H1 (cell line): Measurements from ENCODE around the gene ASTN2. TPM values are rescaled to one million over a fixed set of nuclear protein-coding genes. Genes with fewer than 3 reads are reported as not detected.

Experiments
- EZH2 ChIP-seq: fragments of 200-600 bp; sonication (generic); IDR thresholded peaks from 2 replicates; pipeline ENCODE4 v1.7.1; 2012; ENCODE audit warnings: low read depth, mild to moderate bottlenecking, moderate library complexity, low read length, inconsistent platforms; ENCODE audit not compliant: severe bottlenecking
- polyA plus RNA-seq, 7 experiments: library from polyadenylated mRNA; depleted of rRNA in 3 of 7; stranded (reverse) in 5 of 7; unstranded in 2 of 7; fragments of >200 nt in 5 of 7; fragments of 200-250 nt in 2 of 7; gene quantifications; 1 replicate in 5 of 7; 2 replicates in 1 of 7; 4 replicates in 1 of 7; pipeline versions ENCODE4 v1.2.1 to v1.2.3, GENCODE V29; 2011 to 2013; ENCODE audit warnings: missing spikeins in 2 of 7, mixed read lengths in 2 of 7
- total RNA-seq: library from RNA; stranded (reverse); fragmentation: NEBNext Ultra II Directional; extraction: Animal tissue kit (Norgen Biotek cat#: 25700); gene quantifications from 2 replicates; pipeline ENCODE4 v1.2.1, GENCODE V29; 2021

ASTN2 gene
- total and polyA plus RNA-seq, 2 of the 8 experiments (the other 6 are each of a cell fraction or from before 2014, with no cell fraction given) = 8.2 to 13.7 TPM

- TF ChIP-seq EZH2 = no peak
These were observed 1036.0 kb downstream of the ASTN2 start (continued) for GRCh38 chr9:116378873-116379272.
